Measurements from ENCODE around the gene KIAA1143. TPM values are rescaled to one million over a fixed set of nuclear protein-coding genes. Genes with fewer than 3 reads are reported as not detected.

Gene KIAA1143
- total RNA-seq, 2 donors from 2014 or later = 42.9 to 46.8 TPM

DNA sequence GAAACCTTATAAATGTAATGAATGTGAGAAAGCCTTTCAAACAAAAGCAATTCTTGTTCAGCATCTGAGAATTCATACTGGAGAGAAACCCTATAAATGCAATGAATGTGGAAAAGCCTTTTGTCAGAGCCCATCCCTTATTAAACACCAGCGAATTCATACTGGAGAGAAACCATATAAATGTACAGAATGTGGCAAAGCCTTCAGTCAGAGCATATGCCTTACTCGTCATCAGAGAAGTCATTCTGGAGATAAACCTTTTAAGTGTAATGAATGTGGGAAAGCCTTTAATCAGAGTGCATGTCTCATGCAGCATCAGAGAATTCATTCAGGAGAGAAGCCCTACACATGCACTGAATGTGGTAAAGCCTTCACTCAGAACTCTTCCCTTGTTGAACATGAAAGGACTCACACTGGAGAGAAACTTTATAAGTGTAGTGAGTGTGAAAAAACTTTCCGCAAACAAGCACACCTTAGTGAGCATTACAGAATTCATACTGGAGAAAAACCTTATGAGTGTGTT is 26.7 kb downstream of the KIAA1143 start:
- peak overlapping the region; percentile 47 for H3K4me3 ChIP-seq (ENCODE audit: low read length)
- TF ChIP-seq, protein P1, sequence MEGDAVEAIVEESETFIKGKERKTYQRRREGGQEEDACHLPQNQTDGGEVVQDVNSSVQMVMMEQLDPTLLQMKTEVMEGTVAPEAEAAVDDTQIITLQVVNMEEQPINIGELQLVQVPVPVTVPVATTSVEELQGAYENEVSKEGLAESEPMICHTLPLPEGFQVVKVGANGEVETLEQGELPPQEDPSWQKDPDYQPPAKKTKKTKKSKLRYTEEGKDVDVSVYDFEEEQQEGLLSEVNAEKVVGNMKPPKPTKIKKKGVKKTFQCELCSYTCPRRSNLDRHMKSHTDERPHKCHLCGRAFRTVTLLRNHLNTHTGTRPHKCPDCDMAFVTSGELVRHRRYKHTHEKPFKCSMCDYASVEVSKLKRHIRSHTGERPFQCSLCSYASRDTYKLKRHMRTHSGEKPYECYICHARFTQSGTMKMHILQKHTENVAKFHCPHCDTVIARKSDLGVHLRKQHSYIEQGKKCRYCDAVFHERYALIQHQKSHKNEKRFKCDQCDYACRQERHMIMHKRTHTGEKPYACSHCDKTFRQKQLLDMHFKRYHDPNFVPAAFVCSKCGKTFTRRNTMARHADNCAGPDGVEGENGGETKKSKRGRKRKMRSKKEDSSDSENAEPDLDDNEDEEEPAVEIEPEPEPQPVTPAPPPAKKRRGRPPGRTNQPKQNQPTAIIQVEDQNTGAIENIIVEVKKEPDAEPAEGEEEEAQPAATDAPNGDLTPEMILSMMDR (conservative IDR thresholded peaks at IDR 0.05) = no peak
- Mint-ChIP-seq H3K4me1 (no peaks in the 10 kb centered on the region), H3K9me3 (peaks cover 95% of the 10 kb centered on the region), H3K27ac (no peak overlapping the region), H3K4me3 (no peak overlapping the region), H3K27me3 (ENCODE audit: insufficient read depth) (no peaks in the 10 kb centered on the region), H3K36me3 (ENCODE audit: low read depth) (peaks cover 77% of the 10 kb centered on the region)
- no peak overlapping the region for H3K27ac ChIP-seq (ENCODE audit: low read depth, low read length)
- H3K36me3 ChIP-seq (ENCODE audit: control insufficient read depth, insufficient read depth, low read length) = peaks cover 60% of the 10 kb centered on the region
- no peak for DNase-seq
- no peaks in the 10 kb centered on the region for H3K4me1 ChIP-seq (ENCODE audit: control insufficient read depth, insufficient read depth, low read length)
- no peak overlapping the region for H3K9ac ChIP-seq (ENCODE audit: extremely low read depth, low read length, poor library complexity, severe bottlenecking)
- 94 to 100% methylated on average over 1 to 3 of the region's 3 CpGs for WGBS, 2 experiments (ENCODE audit: insufficient coverage in 1 of 2, insufficient read length in 1 of 2)
- H3K27me3 ChIP-seq (ENCODE audit: control insufficient read depth, insufficient read depth, low read length, poor library complexity, severe bottlenecking) = no peaks in the 10 kb centered on the region
- peaks cover 81% of the 10 kb centered on the region for H3K9me3 ChIP-seq (ENCODE audit: control insufficient read depth, low read length)

DNA sequence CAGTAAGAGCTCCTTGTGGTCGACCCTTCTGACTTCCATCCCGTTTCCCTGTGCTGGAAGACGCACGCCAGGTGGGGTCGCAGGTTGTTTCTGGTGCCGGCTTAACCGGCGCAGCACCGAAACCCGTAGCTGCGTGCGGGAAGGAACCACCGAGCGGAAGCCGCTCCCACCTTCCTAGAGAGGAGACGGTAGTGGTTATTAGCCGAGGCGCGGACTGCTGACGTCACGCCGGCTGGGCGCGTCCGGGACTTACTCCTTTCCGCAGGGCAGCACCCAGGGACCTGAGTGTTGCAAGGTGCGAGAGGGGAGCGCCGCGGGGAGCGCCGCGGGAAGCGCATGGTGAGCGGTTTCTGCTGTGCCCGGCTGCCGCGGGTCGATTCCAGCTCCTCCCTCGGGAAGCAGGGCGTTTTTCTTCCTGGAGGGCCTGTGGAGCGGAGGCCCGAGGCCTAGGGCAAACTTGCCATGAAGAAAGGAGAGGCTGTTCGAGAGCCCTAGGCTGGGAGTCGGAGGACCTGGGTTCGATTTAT is 32.0 kb downstream of the KIAA1143 start, which contains the start of gene ZNF501:
Gene ZNF501 (plus strand): TSS at position 252 of the 527 bp plus-strand sequence. CDS start 4,787 bp downstream, outside the sequence.
- Mint-ChIP-seq H3K9me3 (peaks cover 88% of the 10 kb centered on the region), H3K27ac (peak within 1 kb of the TSS; percentile 84), H3K27me3 (ENCODE audit: insufficient read depth) (peaks cover 8% of the 10 kb centered on the region), H3K4me1 (no peaks in the 10 kb centered on the region), H3K4me3 (peak within 1 kb of the TSS; percentile 77), H3K36me3 (ENCODE audit: low read depth) (peaks cover 48% of the 10 kb centered on the region)
- 4 to 9% methylated on average over 18 to 46 of the region's 46 CpGs for WGBS, 2 experiments (ENCODE audit: insufficient coverage in 1 of 2, insufficient read length in 1 of 2)
- peak within 1 kb of the TSS; percentile 69 for H3K9ac ChIP-seq (ENCODE audit: extremely low read depth, low read length, poor library complexity, severe bottlenecking)
- TF ChIP-seq, protein P1 (conservative IDR thresholded peaks at IDR 0.05) = no peak
- H3K9me3 ChIP-seq (ENCODE audit: control insufficient read depth, low read length) = peaks cover 92% of the 10 kb centered on the region
- peak within 1 kb of the TSS; percentile 88 for H3K4me3 ChIP-seq (ENCODE audit: low read length)
- peak; percentile 96 for DNase-seq
- peaks cover 40% of the 10 kb centered on the region for H3K36me3 ChIP-seq (ENCODE audit: control insufficient read depth, insufficient read depth, low read length)
- no peak within 1 kb of the TSS for H3K27ac ChIP-seq (ENCODE audit: low read depth, low read length)
- no peaks in the 10 kb centered on the region for H3K4me1 ChIP-seq (ENCODE audit: control insufficient read depth, insufficient read depth, low read length)
- H3K27me3 ChIP-seq (ENCODE audit: control insufficient read depth, insufficient read depth, low read length, poor library complexity, severe bottlenecking) = no peaks in the 10 kb centered on the region

DNA sequence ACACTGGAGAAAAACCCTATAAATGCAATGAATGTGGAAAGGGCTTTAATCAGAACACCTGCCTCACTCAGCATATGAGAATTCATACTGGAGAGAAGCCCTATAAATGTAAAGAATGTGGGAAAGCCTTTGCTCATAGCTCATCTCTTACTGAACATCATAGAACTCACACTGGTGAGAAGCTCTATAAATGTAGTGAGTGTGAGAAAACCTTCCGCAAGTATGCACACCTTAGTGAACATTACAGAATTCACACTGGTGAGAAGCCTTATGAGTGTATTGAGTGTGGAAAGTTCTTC is 39.4 kb downstream of the KIAA1143 start:
- Mint-ChIP-seq H3K9me3 (peaks cover 84% of the 10 kb centered on the region), H3K27ac (no peak overlapping the region), H3K4me3 (no peak overlapping the region), H3K27me3 (ENCODE audit: insufficient read depth) (peaks cover 8% of the 10 kb centered on the region), H3K4me1 (no peaks in the 10 kb centered on the region), H3K36me3 (ENCODE audit: low read depth) (peaks cover 5% of the 10 kb centered on the region)
- peak overlapping the region; percentile 73 for H3K4me3 ChIP-seq (ENCODE audit: low read length)
- no peaks in the 10 kb centered on the region for H3K27me3 ChIP-seq (ENCODE audit: control insufficient read depth, insufficient read depth, low read length, poor library complexity, severe bottlenecking)
- 100% methylated on average over 1 of the region's 1 CpG for WGBS, 2 experiments (ENCODE audit: insufficient coverage in 1 of 2, insufficient read length in 1 of 2)
- peaks cover 59% of the 10 kb centered on the region for H3K36me3 ChIP-seq (ENCODE audit: control insufficient read depth, insufficient read depth, low read length)
- no peak overlapping the region for H3K9ac ChIP-seq (ENCODE audit: extremely low read depth, low read length, poor library complexity, severe bottlenecking)
- no peaks in the 10 kb centered on the region for H3K4me1 ChIP-seq (ENCODE audit: control insufficient read depth, insufficient read depth, low read length)
- H3K9me3 ChIP-seq (ENCODE audit: control insufficient read depth, low read length) = peaks cover 96% of the 10 kb centered on the region
- TF ChIP-seq, protein P1 (conservative IDR thresholded peaks at IDR 0.05) = no peak
- H3K27ac ChIP-seq (ENCODE audit: low read depth, low read length) = no peak overlapping the region
- no peak for DNase-seq

Data from endodermal cell (in vitro differentiated cells).